Fibroblast of upper back skin (primary cell): ENCODE results near the gene FIZ1.
"Not testable (repeated sequence)": the region's sequence is repeated elsewhere in the genome, so short reads cannot be mapped to it uniquely, and the experiment has no call there.

ENCODE experiments used
- DNase-seq: peaks from one replicate; pipeline ENCODE4 v3.0.0-alpha.2; 2013

The FIZ1 gene

GRCh38 chr19:55593096-55593772 is 6.1 kb downstream of the FIZ1 start:
- DNase-seq: no peak

GRCh38 chr19:55592391-55593090 is 6.8 kb downstream of the FIZ1 start:
- DNase-seq: no peak

- no peak for DNase-seq
Measured at GRCh38 chr19:55591555-55591954, 7.8 kb downstream of the FIZ1 start.

GRCh38 chr19:55590617-55591016 is 8.7 kb downstream of the FIZ1 start:
- no peak for DNase-seq

- DNase-seq: no peak
Measured at GRCh38 chr19:55590109-55590508, 9.2 kb downstream of the FIZ1 start.

- DNase-seq: no peak
Measured at GRCh38 chr19:55588738-55589137, 10.6 kb downstream of the FIZ1 start.

- DNase-seq: peak; percentile 90
Measured at GRCh38 chr19:55586976-55587668, 12.2 kb downstream of the FIZ1 start.

GRCh38 chr19:55585658-55586339 is 13.5 kb downstream of the FIZ1 start:
- peak; percentile 91 for DNase-seq

- DNase-seq: no peak
Measured at GRCh38 chr19:55584871-55585270, 14.4 kb downstream of the FIZ1 start.

- not testable (repeated sequence) for DNase-seq
Measured at GRCh38 chr19:55583897-55584296, 15.4 kb downstream of the FIZ1 start.

- DNase-seq: not testable (repeated sequence)
Measured at GRCh38 chr19:55582284-55582683, 17.0 kb downstream of the FIZ1 start.

- peak; percentile 49 for DNase-seq
Measured at GRCh38 chr19:55581823-55582223, 17.5 kb downstream of the FIZ1 start.

- DNase-seq: no peak
Measured at GRCh38 chr19:55581145-55581822, 18.0 kb downstream of the FIZ1 start.

- DNase-seq: peak; percentile 88
Measured at GRCh38 chr19:55580628-55581144, 18.6 kb downstream of the FIZ1 start, which contains the start of gene ZNF579. ZNF579 (minus strand) TSS chr19:55580848; CDS start chr19:55579639, 1,209 bp downstream.

- peak; percentile 39 for DNase-seq
Measured at GRCh38 chr19:55579766-55580621, 19.3 kb downstream of the FIZ1 start.

- DNase-seq: no peak
Measured at GRCh38 chr19:55578761-55579747, 20.3 kb downstream of the FIZ1 start.

GRCh38 chr19:55578031-55578760 is 21.1 kb downstream of the FIZ1 start:
- DNase-seq: no peak

GRCh38 chr19:55576746-55577145 is 22.6 kb downstream of the FIZ1 start:
- DNase-seq: no peak

GRCh38 chr19:55573929-55574328 is 25.4 kb downstream of the FIZ1 start:
- not testable (repeated sequence) for DNase-seq
